Upper lobe of left lung (tissue), 6 donors: ENCODE data around the gene SHLD2. TPM values are rescaled to one million over a fixed set of nuclear protein-coding genes. Genes with fewer than 3 reads are reported as not detected.
"Not testable (repeated sequence)": the region's sequence is repeated elsewhere in the genome, so short reads cannot be mapped to it uniquely, and the experiment has no call there.

ENCODE experiments used
- ATAC-seq, 2 donors: fragments of 200-7000 bp; cut with Tn5 transposase; one replicate each; pipeline ENCODE4 v1.9.1; 2022; ENCODE audit warnings: mild to moderate bottlenecking in 2 of 2, moderate library complexity in 2 of 2; ENCODE audit not compliant: low FRiP score in 2 of 2
- DNase-seq, 2 donors: peaks; one replicate each; pipeline ENCODE4 v3.0.0-alpha.2; 2019 to 2020
- H3K27ac ChIP-seq, 4 donors: fragments of 200-600 bp; sonication (generic); one replicate each; pipeline ENCODE4 v1.5.1; 2016 to 2019
- H3K27me3 ChIP-seq, 4 donors: fragments of 200-600 bp; sonication (generic); one replicate each; pipeline ENCODE4 v1.5.1; 2017 to 2019
- H3K36me3 ChIP-seq, 4 donors: fragments of 200-600 bp; sonication (generic); one replicate each; pipeline ENCODE4 v1.5.1; 2016 to 2019
- H3K4me1 ChIP-seq, 4 donors: fragments of 200-600 bp; sonication (generic); one replicate each; pipeline ENCODE4 v1.5.1; 2018 to 2019
- H3K4me3 ChIP-seq, 4 donors: fragments of 200-600 bp; sonication (generic); one replicate each; pipeline ENCODE4 v1.5.1; 2017 to 2019; ENCODE audit warnings: mild to moderate bottlenecking in 2 of 4, moderate library complexity in 1 of 4
- H3K9me3 ChIP-seq, 4 donors: fragments of 200-600 bp; sonication (generic); one replicate each; pipeline ENCODE4 v1.5.1; 2018 to 2019
- WGBS, 2 donors: methylation state at CpG; one replicate each; pipeline ENCODE4 v1.1.5; 2017 to 2018; 5-methylcytosine and 5-hydroxymethylcytosine counted together
- total RNA-seq, 6 donors: library from RNA; depleted of rRNA in 4 of 6; stranded (reverse); fragments of >200 nt in 4 of 6; gene quantifications; one replicate each; pipeline versions ENCODE4 v1.1.0 to v1.2.1, GENCODE V29; 2016 to 2021
- donor health status: DM: no; HTN: no; CAD: no; lungs with moderate emphysema.
- donor health status: DM: no; HTN: yes; CAD: no; lungs with severe emphysema.

Gene SHLD2
- total RNA-seq, 6 donors from 2014 or later = 19.8 to 38.7 (median 26.4) TPM

GRCh38 chr10:87123351-87123750 lies 28.3 kb downstream of the SHLD2 start:
- not testable (repeated sequence) for H3K27me3 ChIP-seq, H3K27ac ChIP-seq, ATAC-seq, H3K36me3 ChIP-seq, H3K9me3 ChIP-seq, H3K4me3 ChIP-seq, H3K4me1 ChIP-seq, DNase-seq
- WGBS, 2 donors = 76 to 78% methylated on average over 3 of the region's 4 CpGs

GRCh38 chr10:87127048-87127447 lies 32.0 kb downstream of the SHLD2 start:
- not testable (repeated sequence) for ATAC-seq, H3K4me3 ChIP-seq, H3K9me3 ChIP-seq, H3K4me1 ChIP-seq, DNase-seq, H3K36me3 ChIP-seq, H3K27me3 ChIP-seq, H3K27ac ChIP-seq
- WGBS, 2 donors = 67 to 100% methylated on average over 1 to 2 of the region's 2 CpGs

DNA sequence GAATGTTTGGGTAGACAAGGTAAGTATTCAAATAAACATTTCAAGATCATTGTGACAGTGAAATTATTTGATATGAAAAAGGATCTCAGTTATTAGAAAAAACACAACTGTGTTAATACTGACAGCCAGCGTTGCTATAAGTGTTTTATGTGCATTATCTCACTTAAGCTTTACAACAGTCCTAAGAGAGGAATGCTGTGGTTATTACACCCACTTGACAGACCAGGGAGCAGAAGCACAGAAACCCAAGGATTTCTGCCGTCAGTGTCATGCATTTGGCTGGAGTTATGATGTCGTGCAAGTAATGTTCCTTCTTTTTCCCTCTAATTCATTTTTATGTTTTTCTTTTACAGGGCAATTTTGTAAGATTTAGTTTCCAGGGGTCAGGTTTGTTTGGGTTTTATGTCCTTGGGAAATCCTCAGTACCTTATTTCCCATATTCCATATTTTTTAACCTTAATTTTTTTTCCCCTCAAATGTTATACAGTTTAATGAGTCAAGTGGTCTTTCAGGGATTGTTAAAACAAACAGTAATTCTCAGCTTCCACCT lies 32.7 kb downstream of the SHLD2 start:
- not testable (repeated sequence) for ATAC-seq, DNase-seq, H3K27ac ChIP-seq, H3K9me3 ChIP-seq, H3K27me3 ChIP-seq, H3K4me3 ChIP-seq, H3K36me3 ChIP-seq, H3K4me1 ChIP-seq
- WGBS, 2 donors = 82 to 85% methylated on average over 3 of the region's 3 CpGs

GRCh38 chr10:87132176-87132575 lies 37.2 kb downstream of the SHLD2 start:
- H3K27ac ChIP-seq, H3K27me3 ChIP-seq, H3K4me1 ChIP-seq, H3K9me3 ChIP-seq, H3K4me3 ChIP-seq, ATAC-seq, H3K36me3 ChIP-seq: not testable (repeated sequence)
- DNase-seq = peak in 1 of 2 donors; percentile 28

- 88 to 95% methylated on average over 2 of the region's 2 CpGs for WGBS, 2 donors
- not testable (repeated sequence) for DNase-seq, ATAC-seq
These were observed 38.9 kb downstream of the SHLD2 start for GRCh38 chr10:87133936-87134335.

GRCh38 chr10:87134440-87134839 lies 39.4 kb downstream of the SHLD2 start:
- not testable (repeated sequence) for H3K9me3 ChIP-seq, DNase-seq
- 94 to 100% methylated on average over 2 of the region's 2 CpGs for WGBS, 2 donors

More at GRCh38 chr10:87133936-87134335, 38.9 kb downstream of the SHLD2 start:
- H3K4me1 ChIP-seq, H3K27me3 ChIP-seq, H3K27ac ChIP-seq, H3K4me3 ChIP-seq, H3K9me3 ChIP-seq, H3K36me3 ChIP-seq: not testable (repeated sequence)

DNA sequence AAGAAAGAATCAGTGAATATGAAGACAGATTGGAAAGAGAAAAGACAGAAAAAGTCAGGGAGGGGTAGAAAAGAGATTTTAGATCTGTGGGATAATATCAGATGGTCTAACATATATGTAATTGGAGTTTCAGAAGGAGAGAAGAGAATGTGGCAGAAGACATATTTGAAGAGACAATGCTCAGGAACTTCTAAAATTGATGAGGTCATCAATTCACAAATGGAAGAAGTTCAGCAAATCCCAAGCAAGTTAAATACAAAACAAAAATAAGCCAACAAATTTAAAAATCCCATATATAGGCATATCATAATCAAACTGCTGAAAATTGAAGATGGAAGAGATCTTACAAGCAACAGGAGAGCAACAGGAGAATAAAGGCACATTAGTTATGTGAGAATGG lies 42.5 kb downstream of the SHLD2 start:
- not testable (repeated sequence) for ATAC-seq, H3K9me3 ChIP-seq

More at GRCh38 chr10:87134440-87134839, 39.4 kb downstream of the SHLD2 start:
- H3K4me3 ChIP-seq, ATAC-seq, H3K27ac ChIP-seq, H3K36me3 ChIP-seq, H3K27me3 ChIP-seq, H3K4me1 ChIP-seq: not testable (repeated sequence)

DNA sequence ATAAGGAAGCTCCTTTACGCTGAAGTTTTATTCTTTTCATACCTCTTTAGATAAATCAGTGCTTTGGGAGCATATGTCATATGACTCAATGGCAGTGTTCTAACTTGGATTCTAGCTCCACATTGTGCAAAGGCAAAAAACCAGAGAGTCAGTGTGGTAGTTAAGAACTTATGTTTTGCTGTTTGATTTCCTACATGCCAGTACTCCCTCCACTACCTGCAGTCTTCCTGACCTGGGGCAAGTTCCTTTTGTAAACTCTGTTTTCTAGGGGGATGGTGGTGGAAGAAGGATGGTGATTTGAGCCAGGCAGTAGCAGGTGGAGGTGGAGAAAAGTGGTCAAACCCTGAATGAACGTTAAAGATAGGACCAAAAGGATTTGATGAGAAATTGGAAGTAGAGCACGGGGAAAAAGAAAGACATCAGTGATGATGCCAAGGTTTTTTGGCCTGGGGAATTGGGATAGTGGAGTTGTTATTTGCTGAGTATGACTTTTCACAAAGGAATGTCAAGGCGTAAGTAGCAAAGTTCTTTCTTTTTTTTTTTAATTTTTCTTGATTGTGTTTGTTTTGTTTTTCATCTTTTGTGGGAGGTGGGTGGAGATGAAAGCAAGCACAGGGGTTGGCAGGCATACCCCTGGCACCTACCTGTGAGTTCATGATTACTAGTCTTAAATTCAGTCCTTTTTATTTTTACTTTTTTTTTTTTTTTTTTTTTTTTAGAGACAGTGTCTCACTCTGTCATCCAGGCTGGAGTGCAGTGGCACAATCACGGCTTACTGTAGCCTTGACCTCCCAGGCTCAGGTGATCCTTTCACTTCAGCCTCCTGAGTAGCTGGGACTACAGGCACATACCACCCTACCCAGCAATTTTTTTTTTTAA lies 47.5 kb downstream of the SHLD2 start:
- WGBS, 2 donors = 59 to 80% methylated on average over 5 of the region's 5 CpGs
- not testable (repeated sequence) for H3K36me3 ChIP-seq, DNase-seq, H3K9me3 ChIP-seq, H3K27me3 ChIP-seq, H3K4me3 ChIP-seq, H3K27ac ChIP-seq, H3K4me1 ChIP-seq
- peak; percentile 22 to 78 for ATAC-seq

More for the DNA sequence above, 42.5 kb downstream of the SHLD2 start:
- H3K27ac ChIP-seq, H3K4me1 ChIP-seq, DNase-seq, H3K4me3 ChIP-seq, H3K36me3 ChIP-seq, H3K27me3 ChIP-seq: not testable (repeated sequence)

- H3K4me1 ChIP-seq, H3K4me3 ChIP-seq, H3K36me3 ChIP-seq, H3K9me3 ChIP-seq, H3K27ac ChIP-seq, DNase-seq, ATAC-seq, H3K27me3 ChIP-seq: not testable (repeated sequence)
- WGBS, 2 donors = 82 to 85% methylated on average over 6 of the region's 6 CpGs
These were observed 48.1 kb downstream of the SHLD2 start for GRCh38 chr10:87143109-87143418.

DNA sequence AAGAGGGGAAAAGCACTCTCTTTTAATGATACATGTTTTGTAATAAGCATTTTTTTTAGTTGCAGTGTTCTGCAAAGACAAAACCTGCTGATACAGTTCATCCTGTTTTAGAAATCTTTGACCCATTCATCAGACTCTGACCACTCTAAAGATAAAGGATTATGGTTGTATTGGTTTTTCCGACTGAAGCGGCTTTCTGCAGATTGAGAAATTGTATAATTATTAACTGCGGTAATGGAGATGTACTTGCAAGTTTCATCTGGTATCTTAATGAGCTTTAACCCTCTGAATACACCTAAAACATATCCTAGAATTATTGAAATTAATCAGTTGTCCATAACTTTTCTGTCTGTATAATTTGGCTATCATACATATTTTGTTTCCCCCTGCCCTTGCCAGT lies 50.6 kb downstream of the SHLD2 start:
- H3K9me3 ChIP-seq, ATAC-seq, H3K4me3 ChIP-seq, H3K36me3 ChIP-seq, H3K4me1 ChIP-seq, DNase-seq, H3K27ac ChIP-seq, H3K27me3 ChIP-seq: not testable (repeated sequence)
- WGBS, 2 donors = 80 to 100% methylated on average over 1 to 3 of the region's 3 CpGs
